Esophagus muscularis mucosa (tissue), 4 donors: ENCODE results near the gene COL6A3. TPM values are rescaled to one million over a fixed set of nuclear protein-coding genes. Genes with fewer than 3 reads are reported as not detected.

Experiments used
- DNase-seq: peaks from one replicate; pipeline ENCODE4 v3.0.0-alpha.2; 2017; ENCODE audit errors: extremely low spot score
- H3K27ac ChIP-seq, 4 donors: fragments of 200-600 bp; sonication (generic); replicated peaks in 1 of 4; 1 replicate in 3 of 4; 2 replicates in 1 of 4; pipeline ENCODE4 v1.5.1; 2016 to 2019; ENCODE audit warnings: mild to moderate bottlenecking in 1 of 4
- H3K27me3 ChIP-seq, 4 donors: fragments of 200-600 bp; sonication (generic); one replicate each; pipeline versions ENCODE4 v1.5.1 to v1.6.0; 2016 to 2019
- H3K36me3 ChIP-seq, 4 donors: fragments of 200-600 bp; sonication (generic); one replicate each; pipeline ENCODE4 v1.5.1; 2016 to 2019
- H3K4me1 ChIP-seq, 4 donors: fragments of 200-600 bp; sonication (generic); one replicate each; pipeline ENCODE4 v1.5.1; 2016 to 2019
- H3K4me3 ChIP-seq, 4 donors: fragments of 200-600 bp; sonication (generic); 1 replicate in 2 of 4; 2 replicates in 2 of 4; pipeline ENCODE4 v1.5.1; 2016 to 2019; ENCODE audit warnings: mild to moderate bottlenecking in 4 of 4, moderate library complexity in 1 of 4
- H3K9me3 ChIP-seq, 4 donors: fragments of 200-600 bp; sonication (generic); 1 replicate in 3 of 4; 2 replicates in 1 of 4; pipeline ENCODE4 v1.5.1; 2016 to 2019
- EP300 ChIP-seq: sonication (generic); formaldehyde crosslinking; IDR thresholded peaks from one replicate; pipeline ENCODE4 v1.6.1; 2017; ENCODE audit warnings: antibody characterized with exemption
- POLR2A ChIP-seq: fragments of 450-650 bp; IDR thresholded peaks from one replicate; pipeline ENCODE4 v1.6.1; 2017; ENCODE audit warnings: antibody characterized with exemption, moderate library complexity, mild to moderate bottlenecking, low read depth
- POLR2AphosphoS5 ChIP-seq, 2 donors: sonication (generic); formaldehyde crosslinking; IDR thresholded peaks; one replicate each; pipeline ENCODE4 v1.6.1; 2017; ENCODE audit warnings: antibody characterized with exemption in 2 of 2
- WGBS: methylation state at CpG from one replicate; pipeline ENCODE4 v1.1.5; 2018; 5-methylcytosine and 5-hydroxymethylcytosine counted together
- intact Hi-C: fragments of 100-400 bp; cut with DNase I; formaldehyde crosslinking; loops from one replicate; pipeline ENCODE4 v1.15.1; 2023
- total RNA-seq, 4 donors: library from RNA; depleted of rRNA; stranded (reverse); fragments of >200 nt; gene quantifications; one replicate each; pipeline versions ENCODE4 v1.1.0 to v1.2.1, GENCODE V29; 2016
- TF ChIP-seq, protein P1 (sequence below), 3 experiments: fragments of 200-600 bp in 2 of 3; fragments of 450-650 bp in 1 of 3; sonication (generic) in 2 of 3; IDR thresholded peaks; one replicate each; pipeline ENCODE4 v1.5.1; 2017 to 2019; ENCODE audit warnings: antibody characterized with exemption in 3 of 3, mild to moderate bottlenecking in 2 of 3, moderate library complexity in 1 of 3

COL6A3 gene
- total RNA-seq, 4 donors from 2014 or later = 96.2 to 350 (median 192) TPM

- 52% methylated on average over 4 of the region's 5 CpGs for WGBS
Observed at GRCh38 chr2:237353215-237353614, 60.7 kb downstream of the COL6A3 start.

GRCh38 chr2:237352279-237352845 lies 61.6 kb downstream of the COL6A3 start:
- TF ChIP-seq POLR2AphosphoS5 (IDR thresholded peaks at IDR 0.05) (no peak), EP300 (no peak), POLR2A (no peak)
- TF ChIP-seq, protein P1, sequence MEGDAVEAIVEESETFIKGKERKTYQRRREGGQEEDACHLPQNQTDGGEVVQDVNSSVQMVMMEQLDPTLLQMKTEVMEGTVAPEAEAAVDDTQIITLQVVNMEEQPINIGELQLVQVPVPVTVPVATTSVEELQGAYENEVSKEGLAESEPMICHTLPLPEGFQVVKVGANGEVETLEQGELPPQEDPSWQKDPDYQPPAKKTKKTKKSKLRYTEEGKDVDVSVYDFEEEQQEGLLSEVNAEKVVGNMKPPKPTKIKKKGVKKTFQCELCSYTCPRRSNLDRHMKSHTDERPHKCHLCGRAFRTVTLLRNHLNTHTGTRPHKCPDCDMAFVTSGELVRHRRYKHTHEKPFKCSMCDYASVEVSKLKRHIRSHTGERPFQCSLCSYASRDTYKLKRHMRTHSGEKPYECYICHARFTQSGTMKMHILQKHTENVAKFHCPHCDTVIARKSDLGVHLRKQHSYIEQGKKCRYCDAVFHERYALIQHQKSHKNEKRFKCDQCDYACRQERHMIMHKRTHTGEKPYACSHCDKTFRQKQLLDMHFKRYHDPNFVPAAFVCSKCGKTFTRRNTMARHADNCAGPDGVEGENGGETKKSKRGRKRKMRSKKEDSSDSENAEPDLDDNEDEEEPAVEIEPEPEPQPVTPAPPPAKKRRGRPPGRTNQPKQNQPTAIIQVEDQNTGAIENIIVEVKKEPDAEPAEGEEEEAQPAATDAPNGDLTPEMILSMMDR (IDR thresholded peaks at IDR 0.05) = no peak
- Histone ChIP-seq H3K4me3 (no peak overlapping the region), H3K36me3 (peaks cover 0 to 29% (median 13%) of the 10 kb centered on the region in 4 donors), H3K27me3 (no peaks in the 10 kb centered on the region), H3K4me1 (peaks cover 0 to 61% (median 54%) of the 10 kb centered on the region in 4 donors), H3K9me3 (no peaks in the 10 kb centered on the region), H3K27ac (peak overlapping the region; percentile 40 to 81 (median 64))
- WGBS = 54% methylated on average over 5 of the region's 6 CpGs
- intact Hi-C loops = no loop called here
- no peak for DNase-seq

More at GRCh38 chr2:237353215-237353614, 60.7 kb downstream of the COL6A3 start:
- no peak overlapping the region for H3K4me3 ChIP-seq
- DNase-seq = no peak
- intact Hi-C loops = no loop called here
- H3K9me3 ChIP-seq = no peaks in the 10 kb centered on the region
- H3K27ac ChIP-seq = peak overlapping the region; percentile 59 to 81 (median 76)
- TF ChIP-seq EP300 (no peak), POLR2A (no peak), POLR2AphosphoS5 (IDR thresholded peaks at IDR 0.05) (peak; percentile 22 to 45)
- TF ChIP-seq, protein P1 (IDR thresholded peaks at IDR 0.05) = no peak
- peaks cover 0 to 61% (median 54%) of the 10 kb centered on the region in 4 donors for H3K4me1 ChIP-seq
- H3K36me3 ChIP-seq = peaks cover 0 to 29% (median 14%) of the 10 kb centered on the region in 4 donors
- H3K27me3 ChIP-seq = no peaks in the 10 kb centered on the region

- Histone ChIP-seq H3K4me1 (peaks cover 0 to 61% (median 54%) of the 10 kb centered on the region in 4 donors), H3K36me3 (peaks cover 0 to 29% (median 15%) of the 10 kb centered on the region in 4 donors), H3K4me3 (no peak overlapping the region), H3K9me3 (no peaks in the 10 kb centered on the region), H3K27ac (peak overlapping the region; percentile 40 to 81 (median 64)), H3K27me3 (no peaks in the 10 kb centered on the region)
- intact Hi-C loops = no loop called here
- no peak for DNase-seq
- no peak for TF ChIP-seq EP300
- TF ChIP-seq, protein P1 (IDR thresholded peaks at IDR 0.05) = no peak
- 89% methylated on average over 4 of the region's 4 CpGs for WGBS
Observed at GRCh38 chr2:237351796-237352195, 62.2 kb downstream of the COL6A3 start.

DNA sequence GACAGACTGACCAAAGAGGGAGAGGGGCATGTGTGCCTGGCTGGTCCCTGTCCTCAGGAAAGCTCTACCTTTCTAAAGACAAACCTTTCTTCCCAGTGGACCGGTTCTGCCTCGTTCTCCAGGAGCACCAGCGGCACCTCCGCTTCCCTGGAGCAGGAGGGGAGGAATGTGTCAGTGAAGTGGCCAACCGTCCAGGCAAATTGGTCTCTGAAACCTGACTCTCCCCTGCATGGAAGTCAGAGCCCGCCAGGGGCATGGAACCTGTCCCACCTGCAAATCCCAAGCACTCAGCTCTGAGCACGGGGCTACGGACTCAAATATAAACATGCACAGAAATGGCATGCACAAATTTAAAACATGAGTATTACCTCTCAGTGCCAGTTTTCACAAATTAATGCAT lies 62.9 kb downstream of the COL6A3 start:
- no peak overlapping the region for H3K4me3 ChIP-seq

More for the DNA sequence above, 62.9 kb downstream of the COL6A3 start:
- no peaks in the 10 kb centered on the region for H3K27me3 ChIP-seq
- H3K27ac ChIP-seq = peak overlapping the region; percentile 32 to 78 (median 56)
- peaks cover 0 to 61% (median 54%) of the 10 kb centered on the region in 4 donors for H3K4me1 ChIP-seq
- H3K9me3 ChIP-seq = no peaks in the 10 kb centered on the region
- no peak for DNase-seq
- peaks cover 3 to 33% (median 19%) of the 10 kb centered on the region in 4 donors for H3K36me3 ChIP-seq
- no peak for TF ChIP-seq POLR2A
- TF ChIP-seq, protein P1 (IDR thresholded peaks at IDR 0.05) = no peak
- TF ChIP-seq POLR2AphosphoS5 (IDR thresholded peaks at IDR 0.05) = no peak
- no peak for TF ChIP-seq EP300
- 64% methylated on average over 7 of the region's 8 CpGs for WGBS
- intact Hi-C loops = no loop called here
